PC-9 (cell line): ENCODE data around the gene MKNK2.

ENCODE experiments used
- EZH2 ChIP-seq: fragments of 200-600 bp; sonication (generic); IDR thresholded peaks from 2 replicates; pipeline ENCODE4 v1.8.0; 2017; ENCODE audit warnings: antibody characterized with exemption, low read depth
- TF ChIP-seq, protein P1 (sequence below): fragments of 200-600 bp; sonication (generic); conservative IDR thresholded peaks from 2 replicates; pipeline ENCODE4 v1.6.1; 2017; ENCODE audit warnings: mixed run types, antibody characterized with exemption, mild to moderate bottlenecking, moderate library complexity

GRCh38 chr19:2099054-2099501 is 48.0 kb upstream of the MKNK2 start:
- TF ChIP-seq, protein P1, sequence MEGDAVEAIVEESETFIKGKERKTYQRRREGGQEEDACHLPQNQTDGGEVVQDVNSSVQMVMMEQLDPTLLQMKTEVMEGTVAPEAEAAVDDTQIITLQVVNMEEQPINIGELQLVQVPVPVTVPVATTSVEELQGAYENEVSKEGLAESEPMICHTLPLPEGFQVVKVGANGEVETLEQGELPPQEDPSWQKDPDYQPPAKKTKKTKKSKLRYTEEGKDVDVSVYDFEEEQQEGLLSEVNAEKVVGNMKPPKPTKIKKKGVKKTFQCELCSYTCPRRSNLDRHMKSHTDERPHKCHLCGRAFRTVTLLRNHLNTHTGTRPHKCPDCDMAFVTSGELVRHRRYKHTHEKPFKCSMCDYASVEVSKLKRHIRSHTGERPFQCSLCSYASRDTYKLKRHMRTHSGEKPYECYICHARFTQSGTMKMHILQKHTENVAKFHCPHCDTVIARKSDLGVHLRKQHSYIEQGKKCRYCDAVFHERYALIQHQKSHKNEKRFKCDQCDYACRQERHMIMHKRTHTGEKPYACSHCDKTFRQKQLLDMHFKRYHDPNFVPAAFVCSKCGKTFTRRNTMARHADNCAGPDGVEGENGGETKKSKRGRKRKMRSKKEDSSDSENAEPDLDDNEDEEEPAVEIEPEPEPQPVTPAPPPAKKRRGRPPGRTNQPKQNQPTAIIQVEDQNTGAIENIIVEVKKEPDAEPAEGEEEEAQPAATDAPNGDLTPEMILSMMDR, result no peak
- TF ChIP-seq EZH2, result no peak
